Measurements from ENCODE around the gene DENND6A. TPM values are rescaled to one million over a fixed set of nuclear protein-coding genes. Genes with fewer than 3 reads are reported as not detected.

DENND6A gene, protein sequence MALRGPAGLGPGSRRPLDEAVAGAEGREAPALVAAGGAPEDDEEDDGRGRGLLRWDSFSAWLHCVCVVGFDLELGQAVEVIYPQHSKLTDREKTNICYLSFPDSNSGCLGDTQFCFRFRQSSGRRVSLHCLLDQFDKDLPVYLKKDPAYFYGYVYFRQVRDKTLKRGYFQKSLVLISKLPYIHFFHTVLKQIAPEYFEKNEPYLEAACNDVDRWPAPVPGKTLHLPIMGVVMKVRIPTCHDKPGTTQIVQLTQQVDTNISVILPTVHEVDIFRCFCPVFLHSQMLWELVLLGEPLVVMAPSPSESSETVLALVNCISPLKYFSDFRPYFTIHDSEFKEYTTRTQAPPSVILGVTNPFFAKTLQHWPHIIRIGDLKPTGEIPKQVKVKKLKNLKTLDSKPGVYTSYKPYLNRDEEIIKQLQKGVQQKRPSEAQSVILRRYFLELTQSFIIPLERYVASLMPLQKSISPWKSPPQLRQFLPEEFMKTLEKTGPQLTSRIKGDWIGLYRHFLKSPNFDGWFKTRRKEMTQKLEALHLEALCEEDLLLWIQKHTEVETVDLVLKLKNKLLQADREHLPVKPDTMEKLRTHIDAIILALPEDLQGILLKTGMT
- 11.7 and 12.4 TPM in 2 replicates for total RNA-seq

GRCh38 chr3:57692396-57693147, at the start of gene DENND6A:
Gene DENND6A, minus strand, starts transcription at chr3:57693077. Its CDS starts 59 bp downstream, at chr3:57693018.

GRCh38 chr3:57597127-57597923, 95.6 kb downstream of the DENND6A start, which contains the start of gene ARF4:
Gene ARF4, minus strand, starts transcription at chr3:57597344. Its CDS starts 204 bp downstream, at chr3:57597140.

Other genes with a start within 250 kb of the DENND6A start
- under 0.01 and 0.18 TPM in 2 replicates for gene DNAH12, start 148.7 kb downstream of the DENND6A start, total RNA-seq
- gene PDE12, start 136.8 kb downstream of the DENND6A start, total RNA-seq = 7.4 and 14.1 TPM in 2 replicates
- 260 and 273 TPM in 2 replicates for gene ARF4, start 95.7 kb downstream of the DENND6A start, total RNA-seq
- 37.1 and 39.7 TPM in 2 replicates for gene SLMAP, start 63.2 kb upstream of the DENND6A start, total RNA-seq

Measured in smooth muscle cell of bladder (primary cell).